MM.1S (cell line): ENCODE measurements around the gene TIMP4.

Source experiments
- CTCF ChIP-seq: fragments of 300-600 bp; sonication (generic); IDR thresholded peaks from 2 replicates; pipeline ENCODE4 v1.5.1; 2016; ENCODE audit warnings: antibody characterized with exemption, low read length, mixed read lengths
- EZH2 ChIP-seq: fragments of 300-600 bp; sonication (generic); optimal IDR thresholded peaks from 2 replicates; pipeline ENCODE3; 2017; ENCODE audit warnings: low read depth, mild to moderate bottlenecking, antibody characterized with exemption, low read length, mixed read lengths
- EZH2phosphoT487 ChIP-seq: fragments of 300-600 bp; sonication (generic); IDR thresholded peaks from 2 replicates; pipeline ENCODE4 v1.6.1; 2018; ENCODE audit warnings: antibody characterized with exemption, low read length

DNA sequence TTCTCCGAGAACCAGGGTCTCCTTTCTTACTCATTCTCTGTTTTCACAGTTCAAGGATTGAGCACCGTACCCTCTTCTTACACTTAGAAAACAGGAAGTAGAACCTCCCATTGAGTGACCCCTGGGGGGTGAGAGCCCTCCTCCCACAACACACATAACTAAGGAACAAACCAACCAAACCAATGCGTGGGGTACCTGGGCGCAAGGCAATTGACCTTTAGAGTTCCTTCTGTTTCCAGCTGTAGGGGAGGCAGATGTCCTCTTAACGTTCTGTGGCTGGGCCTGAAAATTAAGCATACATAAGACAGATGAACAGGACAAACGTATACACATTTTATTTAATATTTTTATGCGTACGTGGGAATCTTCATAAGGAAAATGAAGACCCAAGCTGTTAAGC lies 33.5 kb upstream of the TIMP4 start:
- no peak for TF ChIP-seq EZH2phosphoT487
- no peak for TF ChIP-seq CTCF
- TF ChIP-seq EZH2, result no peak
